ENCODE measurements around the gene FYN.

- TF ChIP-seq POLR2A (IDR thresholded peaks at IDR 0.05; ENCODE audit: low read depth, low read length) = no peak
- TF ChIP-seq TAF1 (IDR thresholded peaks at IDR 0.05; ENCODE audit: borderline replicate concordance, low read depth, low read length) = no peak
- no peak for TF ChIP-seq POLR2AphosphoS5 (IDR thresholded peaks at IDR 0.05; ENCODE audit: low read depth, low read length)
Observed at GRCh38 chr6:111657146-111657545, 216.1 kb downstream of the FYN start.
